ENCODE measurements around the gene OR5M3.

The OR5M3 gene

GRCh38 chr11:56473252-56473651, at the start of gene OR5M3:
OR5M3 (minus strand) TSS chr11:56473352; CDS start chr11:56470497, 2,855 bp downstream.
- H3K27ac ChIP-seq = no peak within 1 kb of the TSS
- DNase-seq (ENCODE audit: low read depth, low spot score) = no peak

- H3K27ac ChIP-seq = no peak overlapping the region
Observed at GRCh38 chr11:56522008-56522407, 48.9 kb upstream of the OR5M3 start.

DNA sequence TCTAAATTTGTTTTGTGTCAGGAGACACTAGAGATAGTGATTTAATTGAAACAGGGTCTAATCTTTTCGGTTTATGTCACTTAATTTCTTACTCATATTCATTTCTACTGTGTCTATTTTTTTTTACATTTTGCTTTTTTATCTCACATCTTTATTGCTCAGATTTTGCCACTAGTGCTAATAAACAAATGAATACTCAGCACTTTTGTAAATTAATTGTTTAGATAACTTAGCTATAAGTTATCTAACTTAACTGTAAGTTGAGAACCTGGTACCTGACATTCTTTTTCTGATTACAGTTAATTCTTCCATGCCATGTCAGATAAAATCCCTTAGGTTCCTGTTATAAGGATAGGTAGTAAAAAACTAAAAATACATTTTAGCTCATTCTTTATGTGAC, 40.1 kb upstream of the OR5M3 start:
- H3K27ac ChIP-seq = no peak overlapping the region
- no peak for DNase-seq (ENCODE audit: low read depth, low spot score)

More at GRCh38 chr11:56522008-56522407, 48.9 kb upstream of the OR5M3 start:
- no peak for DNase-seq (ENCODE audit: low read depth, low spot score)

- no peak overlapping the region for H3K27ac ChIP-seq
- peak; percentile 0 for DNase-seq (ENCODE audit: low read depth, low spot score)
Observed at GRCh38 chr11:56509439-56509838, 36.3 kb upstream of the OR5M3 start.

GRCh38 chr11:56497010-56497409, 23.9 kb upstream of the OR5M3 start:
- DNase-seq (ENCODE audit: low read depth, low spot score) = no peak
- no peak overlapping the region for H3K27ac ChIP-seq

GRCh38 chr11:56495117-56495516, 22.0 kb upstream of the OR5M3 start:
- H3K27ac ChIP-seq = no peak overlapping the region
- no peak for DNase-seq (ENCODE audit: low read depth, low spot score)

DNA sequence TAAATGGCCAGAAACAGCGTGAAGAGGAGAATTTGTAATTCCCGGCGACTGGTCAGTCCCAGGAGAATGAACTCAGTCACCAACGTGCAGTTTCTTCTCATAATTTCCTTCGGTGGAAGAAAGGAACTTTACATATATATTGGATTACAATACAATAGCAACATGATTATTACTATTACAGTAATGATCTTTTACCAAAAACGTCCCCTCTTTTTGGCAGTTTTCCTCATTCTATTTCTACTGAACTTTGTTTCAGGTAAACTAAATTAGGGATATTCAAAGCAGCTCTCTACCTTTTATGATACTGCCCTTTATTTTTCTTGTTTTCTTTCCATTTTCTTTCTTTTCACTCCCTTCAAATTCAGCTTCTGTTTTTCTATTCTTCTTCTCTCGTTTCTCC, 18.1 kb upstream of the OR5M3 start, which contains the start of gene OR5M8:
TSS of gene OR5M8 (minus strand) at position 101 of the 400 bp plus-strand sequence. CDS start at position 101, 0 bp downstream.
- no peak within 1 kb of the TSS for H3K27ac ChIP-seq
- no peak for DNase-seq (ENCODE audit: low read depth, low spot score)

- H3K27ac ChIP-seq = no peak overlapping the region
- DNase-seq (ENCODE audit: low read depth, low spot score) = no peak
Observed at GRCh38 chr11:56486801-56487200, 13.6 kb upstream of the OR5M3 start.

- H3K27ac ChIP-seq = no peak overlapping the region
- no peak for DNase-seq (ENCODE audit: low read depth, low spot score)
Observed at GRCh38 chr11:56474729-56475235, 1.6 kb upstream of the OR5M3 start.

GRCh38 chr11:56457076-56457475, 16.1 kb downstream of the OR5M3 start:
- H3K27ac ChIP-seq = no peak overlapping the region
- DNase-seq (ENCODE audit: low read depth, low spot score) = no peak

DNA sequence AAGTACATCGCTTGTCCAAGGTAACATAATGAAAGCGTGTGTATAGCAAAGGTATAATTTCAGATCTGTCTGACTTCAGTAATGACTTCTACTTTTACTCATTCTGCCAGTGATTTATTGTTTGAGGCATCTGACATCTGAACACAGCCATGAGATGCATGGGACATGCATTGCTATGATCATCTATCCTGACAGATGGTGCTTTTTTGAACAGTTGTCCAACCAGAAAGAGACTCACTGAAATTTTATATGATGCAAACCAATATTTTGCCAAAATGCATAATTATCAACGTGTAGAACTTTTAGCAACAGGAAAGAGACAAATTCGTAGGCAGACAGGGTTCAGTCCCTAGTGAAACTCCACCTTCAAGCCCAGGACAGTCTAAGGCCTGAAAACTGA, 19.6 kb downstream of the OR5M3 start:
- no peak for DNase-seq (ENCODE audit: low read depth, low spot score)

More for the DNA sequence above, 19.6 kb downstream of the OR5M3 start:
- no peak overlapping the region for H3K27ac ChIP-seq
